H1 (cell line): ENCODE data around the gene SLC9A3. TPM values are rescaled to one million over a fixed set of nuclear protein-coding genes. Genes with fewer than 3 reads are reported as not detected.

Source experiments
- BCL11A ChIP-seq, 2 experiments: IDR thresholded peaks; one replicate each; pipeline ENCODE4 v1.6.1; 2011; ENCODE audit warnings: low read depth in 2 of 2, low read length in 2 of 2, mild to moderate bottlenecking in 2 of 2
- CBX5 ChIP-seq: fragments of 300-800, 300-1000 bp; sonication (generic); IDR thresholded peaks from 2 replicates; pipeline ENCODE4 v1.7.1; 2016; ENCODE audit warnings: antibody characterized with exemption, low read length, low read depth
- KDM1A ChIP-seq: fragments of 200-600, 300-600 bp; sonication (generic); IDR thresholded peaks from 2 replicates; pipeline ENCODE4 v1.7.1; 2016; ENCODE audit warnings: mild to moderate bottlenecking, low read length, borderline replicate concordance
- NANOG ChIP-seq: IDR thresholded peaks from 2 replicates; pipeline ENCODE4 v1.6.1; 2011; ENCODE audit warnings: low read length, low read depth, mild to moderate bottlenecking, inconsistent platforms; ENCODE audit not compliant: insufficient read depth, poor library complexity, severe bottlenecking
- POU5F1 ChIP-seq: IDR thresholded peaks from 2 replicates; pipeline ENCODE4 v1.6.1; 2011; ENCODE audit warnings: low read depth, mild to moderate bottlenecking, low read length, moderate library complexity
- SRF ChIP-seq: IDR thresholded peaks from 2 replicates; pipeline ENCODE4 v1.6.1; 2011; ENCODE audit warnings: mild to moderate bottlenecking, low read depth, low read length, moderate library complexity
- polyA plus RNA-seq, 7 experiments: library from polyadenylated mRNA; depleted of rRNA in 3 of 7; stranded (reverse) in 5 of 7; unstranded in 2 of 7; fragments of >200 nt in 5 of 7; fragments of 200-250 nt in 2 of 7; gene quantifications; 1 replicate in 5 of 7; 2 replicates in 1 of 7; 4 replicates in 1 of 7; pipeline versions ENCODE4 v1.2.1 to v1.2.3, GENCODE V29; 2011 to 2013; ENCODE audit warnings: missing spikeins in 2 of 7, mixed read lengths in 2 of 7
- total RNA-seq: library from RNA; stranded (reverse); fragmentation: NEBNext Ultra II Directional; extraction: Animal tissue kit (Norgen Biotek cat#: 25700); gene quantifications from 2 replicates; pipeline ENCODE4 v1.2.1, GENCODE V29; 2021
- TF ChIP-seq, protein P1 (sequence below): IDR thresholded peaks from 2 replicates; pipeline ENCODE4 v1.6.1; 2012; ENCODE audit warnings: low read length, inconsistent platforms
- TF ChIP-seq, protein P2 (sequence below): fragments of 300-600 bp; sonication (generic); IDR thresholded peaks from 2 replicates; pipeline ENCODE4 v1.7.1; 2012; ENCODE audit warnings: low read length, moderate library complexity, mild to moderate bottlenecking, inconsistent platforms; ENCODE audit not compliant: insufficient replicate concordance

The SLC9A3 gene
- total and polyA plus RNA-seq, 2 of the 8 experiments (the other 6 are each of a cell fraction or from before 2014, with no cell fraction given): 0.95 to 1.0 TPM

DNA sequence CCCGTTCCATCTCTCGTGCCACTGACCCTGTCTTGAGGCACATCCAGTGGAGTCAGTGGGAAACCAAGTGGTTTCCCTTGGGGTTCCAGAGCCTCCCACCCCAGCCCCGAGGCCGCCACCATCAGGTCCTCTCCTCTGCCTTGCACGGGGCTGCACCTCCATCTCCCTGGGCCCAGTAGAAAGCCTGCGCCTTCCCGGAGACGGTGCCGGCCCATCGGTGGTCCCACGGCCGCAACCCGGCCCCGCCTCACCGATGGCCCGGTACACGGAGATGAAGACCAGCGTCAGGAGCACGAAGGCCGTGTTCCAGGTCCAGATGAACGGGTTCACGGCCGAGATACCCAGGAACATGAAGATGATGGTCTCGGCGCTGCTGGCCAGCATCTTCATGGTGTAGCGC lies 41.2 kb downstream of the SLC9A3 start (continued):
- no peak for TF ChIP-seq SRF
- TF ChIP-seq POU5F1: no peak
- TF ChIP-seq, protein P1, sequence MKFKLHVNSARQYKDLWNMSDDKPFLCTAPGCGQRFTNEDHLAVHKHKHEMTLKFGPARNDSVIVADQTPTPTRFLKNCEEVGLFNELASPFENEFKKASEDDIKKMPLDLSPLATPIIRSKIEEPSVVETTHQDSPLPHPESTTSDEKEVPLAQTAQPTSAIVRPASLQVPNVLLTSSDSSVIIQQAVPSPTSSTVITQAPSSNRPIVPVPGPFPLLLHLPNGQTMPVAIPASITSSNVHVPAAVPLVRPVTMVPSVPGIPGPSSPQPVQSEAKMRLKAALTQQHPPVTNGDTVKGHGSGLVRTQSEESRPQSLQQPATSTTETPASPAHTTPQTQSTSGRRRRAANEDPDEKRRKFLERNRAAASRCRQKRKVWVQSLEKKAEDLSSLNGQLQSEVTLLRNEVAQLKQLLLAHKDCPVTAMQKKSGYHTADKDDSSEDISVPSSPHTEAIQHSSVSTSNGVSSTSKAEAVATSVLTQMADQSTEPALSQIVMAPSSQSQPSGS: no peak
- TF ChIP-seq NANOG: no peak
- TF ChIP-seq, protein P2, sequence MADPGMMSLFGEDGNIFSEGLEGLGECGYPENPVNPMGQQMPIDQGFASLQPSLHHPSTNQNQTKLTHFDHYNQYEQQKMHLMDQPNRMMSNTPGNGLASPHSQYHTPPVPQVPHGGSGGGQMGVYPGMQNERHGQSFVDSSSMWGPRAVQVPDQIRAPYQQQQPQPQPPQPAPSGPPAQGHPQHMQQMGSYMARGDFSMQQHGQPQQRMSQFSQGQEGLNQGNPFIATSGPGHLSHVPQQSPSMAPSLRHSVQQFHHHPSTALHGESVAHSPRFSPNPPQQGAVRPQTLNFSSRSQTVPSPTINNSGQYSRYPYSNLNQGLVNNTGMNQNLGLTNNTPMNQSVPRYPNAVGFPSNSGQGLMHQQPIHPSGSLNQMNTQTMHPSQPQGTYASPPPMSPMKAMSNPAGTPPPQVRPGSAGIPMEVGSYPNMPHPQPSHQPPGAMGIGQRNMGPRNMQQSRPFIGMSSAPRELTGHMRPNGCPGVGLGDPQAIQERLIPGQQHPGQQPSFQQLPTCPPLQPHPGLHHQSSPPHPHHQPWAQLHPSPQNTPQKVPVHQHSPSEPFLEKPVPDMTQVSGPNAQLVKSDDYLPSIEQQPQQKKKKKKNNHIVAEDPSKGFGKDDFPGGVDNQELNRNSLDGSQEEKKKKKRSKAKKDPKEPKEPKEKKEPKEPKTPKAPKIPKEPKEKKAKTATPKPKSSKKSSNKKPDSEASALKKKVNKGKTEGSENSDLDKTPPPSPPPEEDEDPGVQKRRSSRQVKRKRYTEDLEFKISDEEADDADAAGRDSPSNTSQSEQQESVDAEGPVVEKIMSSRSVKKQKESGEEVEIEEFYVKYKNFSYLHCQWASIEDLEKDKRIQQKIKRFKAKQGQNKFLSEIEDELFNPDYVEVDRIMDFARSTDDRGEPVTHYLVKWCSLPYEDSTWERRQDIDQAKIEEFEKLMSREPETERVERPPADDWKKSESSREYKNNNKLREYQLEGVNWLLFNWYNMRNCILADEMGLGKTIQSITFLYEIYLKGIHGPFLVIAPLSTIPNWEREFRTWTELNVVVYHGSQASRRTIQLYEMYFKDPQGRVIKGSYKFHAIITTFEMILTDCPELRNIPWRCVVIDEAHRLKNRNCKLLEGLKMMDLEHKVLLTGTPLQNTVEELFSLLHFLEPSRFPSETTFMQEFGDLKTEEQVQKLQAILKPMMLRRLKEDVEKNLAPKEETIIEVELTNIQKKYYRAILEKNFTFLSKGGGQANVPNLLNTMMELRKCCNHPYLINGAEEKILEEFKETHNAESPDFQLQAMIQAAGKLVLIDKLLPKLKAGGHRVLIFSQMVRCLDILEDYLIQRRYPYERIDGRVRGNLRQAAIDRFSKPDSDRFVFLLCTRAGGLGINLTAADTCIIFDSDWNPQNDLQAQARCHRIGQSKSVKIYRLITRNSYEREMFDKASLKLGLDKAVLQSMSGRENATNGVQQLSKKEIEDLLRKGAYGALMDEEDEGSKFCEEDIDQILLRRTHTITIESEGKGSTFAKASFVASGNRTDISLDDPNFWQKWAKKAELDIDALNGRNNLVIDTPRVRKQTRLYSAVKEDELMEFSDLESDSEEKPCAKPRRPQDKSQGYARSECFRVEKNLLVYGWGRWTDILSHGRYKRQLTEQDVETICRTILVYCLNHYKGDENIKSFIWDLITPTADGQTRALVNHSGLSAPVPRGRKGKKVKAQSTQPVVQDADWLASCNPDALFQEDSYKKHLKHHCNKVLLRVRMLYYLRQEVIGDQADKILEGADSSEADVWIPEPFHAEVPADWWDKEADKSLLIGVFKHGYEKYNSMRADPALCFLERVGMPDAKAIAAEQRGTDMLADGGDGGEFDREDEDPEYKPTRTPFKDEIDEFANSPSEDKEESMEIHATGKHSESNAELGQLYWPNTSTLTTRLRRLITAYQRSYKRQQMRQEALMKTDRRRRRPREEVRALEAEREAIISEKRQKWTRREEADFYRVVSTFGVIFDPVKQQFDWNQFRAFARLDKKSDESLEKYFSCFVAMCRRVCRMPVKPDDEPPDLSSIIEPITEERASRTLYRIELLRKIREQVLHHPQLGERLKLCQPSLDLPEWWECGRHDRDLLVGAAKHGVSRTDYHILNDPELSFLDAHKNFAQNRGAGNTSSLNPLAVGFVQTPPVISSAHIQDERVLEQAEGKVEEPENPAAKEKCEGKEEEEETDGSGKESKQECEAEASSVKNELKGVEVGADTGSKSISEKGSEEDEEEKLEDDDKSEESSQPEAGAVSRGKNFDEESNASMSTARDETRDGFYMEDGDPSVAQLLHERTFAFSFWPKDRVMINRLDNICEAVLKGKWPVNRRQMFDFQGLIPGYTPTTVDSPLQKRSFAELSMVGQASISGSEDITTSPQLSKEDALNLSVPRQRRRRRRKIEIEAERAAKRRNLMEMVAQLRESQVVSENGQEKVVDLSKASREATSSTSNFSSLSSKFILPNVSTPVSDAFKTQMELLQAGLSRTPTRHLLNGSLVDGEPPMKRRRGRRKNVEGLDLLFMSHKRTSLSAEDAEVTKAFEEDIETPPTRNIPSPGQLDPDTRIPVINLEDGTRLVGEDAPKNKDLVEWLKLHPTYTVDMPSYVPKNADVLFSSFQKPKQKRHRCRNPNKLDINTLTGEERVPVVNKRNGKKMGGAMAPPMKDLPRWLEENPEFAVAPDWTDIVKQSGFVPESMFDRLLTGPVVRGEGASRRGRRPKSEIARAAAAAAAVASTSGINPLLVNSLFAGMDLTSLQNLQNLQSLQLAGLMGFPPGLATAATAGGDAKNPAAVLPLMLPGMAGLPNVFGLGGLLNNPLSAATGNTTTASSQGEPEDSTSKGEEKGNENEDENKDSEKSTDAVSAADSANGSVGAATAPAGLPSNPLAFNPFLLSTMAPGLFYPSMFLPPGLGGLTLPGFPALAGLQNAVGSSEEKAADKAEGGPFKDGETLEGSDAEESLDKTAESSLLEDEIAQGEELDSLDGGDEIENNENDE: no peak
- TF ChIP-seq BCL11A (IDR thresholded peaks at IDR 0.05; ENCODE audit: low read depth in 2 of 2, low read length in 2 of 2): no peak
- no peak for TF ChIP-seq KDM1A
- no peak for TF ChIP-seq CBX5
